Measurements from ENCODE around the gene MAP3K19.

The MAP3K19 gene, protein sequence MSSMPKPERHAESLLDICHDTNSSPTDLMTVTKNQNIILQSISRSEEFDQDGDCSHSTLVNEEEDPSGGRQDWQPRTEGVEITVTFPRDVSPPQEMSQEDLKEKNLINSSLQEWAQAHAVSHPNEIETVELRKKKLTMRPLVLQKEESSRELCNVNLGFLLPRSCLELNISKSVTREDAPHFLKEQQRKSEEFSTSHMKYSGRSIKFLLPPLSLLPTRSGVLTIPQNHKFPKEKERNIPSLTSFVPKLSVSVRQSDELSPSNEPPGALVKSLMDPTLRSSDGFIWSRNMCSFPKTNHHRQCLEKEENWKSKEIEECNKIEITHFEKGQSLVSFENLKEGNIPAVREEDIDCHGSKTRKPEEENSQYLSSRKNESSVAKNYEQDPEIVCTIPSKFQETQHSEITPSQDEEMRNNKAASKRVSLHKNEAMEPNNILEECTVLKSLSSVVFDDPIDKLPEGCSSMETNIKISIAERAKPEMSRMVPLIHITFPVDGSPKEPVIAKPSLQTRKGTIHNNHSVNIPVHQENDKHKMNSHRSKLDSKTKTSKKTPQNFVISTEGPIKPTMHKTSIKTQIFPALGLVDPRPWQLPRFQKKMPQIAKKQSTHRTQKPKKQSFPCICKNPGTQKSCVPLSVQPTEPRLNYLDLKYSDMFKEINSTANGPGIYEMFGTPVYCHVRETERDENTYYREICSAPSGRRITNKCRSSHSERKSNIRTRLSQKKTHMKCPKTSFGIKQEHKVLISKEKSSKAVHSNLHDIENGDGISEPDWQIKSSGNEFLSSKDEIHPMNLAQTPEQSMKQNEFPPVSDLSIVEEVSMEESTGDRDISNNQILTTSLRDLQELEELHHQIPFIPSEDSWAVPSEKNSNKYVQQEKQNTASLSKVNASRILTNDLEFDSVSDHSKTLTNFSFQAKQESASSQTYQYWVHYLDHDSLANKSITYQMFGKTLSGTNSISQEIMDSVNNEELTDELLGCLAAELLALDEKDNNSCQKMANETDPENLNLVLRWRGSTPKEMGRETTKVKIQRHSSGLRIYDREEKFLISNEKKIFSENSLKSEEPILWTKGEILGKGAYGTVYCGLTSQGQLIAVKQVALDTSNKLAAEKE (N-terminal part only)

DNA sequence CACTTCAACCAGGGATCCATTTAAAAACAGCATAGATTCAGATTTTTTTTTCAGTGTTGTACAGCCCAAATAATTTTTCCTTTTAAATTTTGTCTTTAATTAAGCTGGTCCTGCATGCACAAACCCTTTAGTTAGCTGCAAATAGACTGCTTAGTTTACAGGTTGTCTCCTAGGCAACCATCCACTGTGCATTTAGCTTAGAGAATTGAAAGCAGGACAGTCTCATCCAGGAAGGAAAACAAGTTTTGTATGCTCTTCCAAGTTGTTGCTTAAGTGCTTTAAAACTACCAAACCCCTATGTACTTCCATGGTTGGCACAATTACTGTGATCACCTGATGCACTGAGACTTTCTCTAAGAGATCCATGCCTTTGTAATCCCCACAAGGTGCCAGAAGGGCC lies at the start of gene MAP3K19:
TSS of gene MAP3K19 (minus strand) at position 148 of the 400 bp plus-strand sequence. CDS start 22,800 bp downstream, outside the sequence.
- peak; percentile 5 for DNase-seq (ENCODE audit: low read depth)
- no peak within 1 kb of the TSS for H3K4me3 ChIP-seq (ENCODE audit: low read depth, low read length)
- TF ChIP-seq, protein P1, sequence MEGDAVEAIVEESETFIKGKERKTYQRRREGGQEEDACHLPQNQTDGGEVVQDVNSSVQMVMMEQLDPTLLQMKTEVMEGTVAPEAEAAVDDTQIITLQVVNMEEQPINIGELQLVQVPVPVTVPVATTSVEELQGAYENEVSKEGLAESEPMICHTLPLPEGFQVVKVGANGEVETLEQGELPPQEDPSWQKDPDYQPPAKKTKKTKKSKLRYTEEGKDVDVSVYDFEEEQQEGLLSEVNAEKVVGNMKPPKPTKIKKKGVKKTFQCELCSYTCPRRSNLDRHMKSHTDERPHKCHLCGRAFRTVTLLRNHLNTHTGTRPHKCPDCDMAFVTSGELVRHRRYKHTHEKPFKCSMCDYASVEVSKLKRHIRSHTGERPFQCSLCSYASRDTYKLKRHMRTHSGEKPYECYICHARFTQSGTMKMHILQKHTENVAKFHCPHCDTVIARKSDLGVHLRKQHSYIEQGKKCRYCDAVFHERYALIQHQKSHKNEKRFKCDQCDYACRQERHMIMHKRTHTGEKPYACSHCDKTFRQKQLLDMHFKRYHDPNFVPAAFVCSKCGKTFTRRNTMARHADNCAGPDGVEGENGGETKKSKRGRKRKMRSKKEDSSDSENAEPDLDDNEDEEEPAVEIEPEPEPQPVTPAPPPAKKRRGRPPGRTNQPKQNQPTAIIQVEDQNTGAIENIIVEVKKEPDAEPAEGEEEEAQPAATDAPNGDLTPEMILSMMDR (conservative IDR thresholded peaks at IDR 0.05; ENCODE audit: low read depth, low read length), result no peak

DNA sequence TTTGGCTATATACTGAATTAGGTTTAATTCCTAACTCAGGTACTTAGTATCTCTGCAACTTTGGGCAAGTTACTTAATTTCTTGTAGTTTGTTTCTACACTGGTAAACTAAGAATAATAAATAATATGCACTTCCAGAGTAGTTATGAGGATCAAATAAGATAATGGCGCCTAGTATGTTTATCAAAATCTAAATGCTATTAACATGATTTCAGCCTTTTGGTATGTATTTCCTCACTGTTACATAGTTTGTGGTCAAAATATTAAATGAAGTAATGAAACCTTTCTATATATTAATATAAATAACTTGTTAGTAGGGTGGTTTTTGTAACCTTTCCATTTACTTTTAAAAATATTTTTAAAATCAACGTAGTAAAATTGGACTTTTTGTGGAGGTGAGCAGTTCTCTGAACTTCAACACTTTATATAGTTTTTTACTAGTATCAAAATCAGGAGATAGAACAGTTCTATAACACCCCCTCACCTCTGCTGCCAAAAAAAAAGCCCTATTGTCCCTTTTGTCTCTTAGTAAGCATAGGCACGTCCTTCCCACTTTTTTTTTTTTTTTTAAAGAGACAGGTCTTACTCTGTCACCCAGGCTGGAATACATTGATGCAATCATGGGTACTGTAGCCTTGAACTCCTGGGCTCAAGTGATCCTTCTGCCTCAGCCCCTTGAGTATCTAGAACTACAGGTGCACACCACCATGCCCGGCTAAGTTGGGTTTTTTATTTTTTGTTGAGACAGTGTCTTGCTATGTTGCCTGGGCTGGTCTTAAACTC lies 49.6 kb upstream of the MAP3K19 start:
- TF ChIP-seq, protein P1 (conservative IDR thresholded peaks at IDR 0.05; ENCODE audit: low read depth, low read length), result no peak
- DNase-seq (ENCODE audit: low read depth), result peak; percentile 54
- H3K4me3 ChIP-seq (ENCODE audit: low read depth, low read length), result no peak overlapping the region

DNA sequence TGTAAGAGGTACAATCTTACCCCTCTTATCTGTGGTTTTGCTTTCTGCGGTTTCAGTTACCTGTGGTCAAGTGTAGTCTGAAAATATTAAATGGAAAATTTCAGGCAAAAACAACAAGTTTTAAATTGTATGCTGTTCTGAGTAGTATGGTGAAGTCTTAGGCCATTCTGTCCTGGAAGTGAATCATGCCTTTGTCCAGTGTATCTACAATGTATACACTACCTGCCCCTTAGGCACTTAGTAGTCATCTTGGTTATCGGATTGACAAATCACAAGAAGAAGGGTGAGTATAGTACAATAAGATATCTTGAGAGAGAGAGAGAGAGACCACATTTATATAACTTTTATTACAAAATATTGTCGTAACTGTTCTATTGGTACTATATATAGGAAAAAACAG lies 48.3 kb upstream of the MAP3K19 start:
- TF ChIP-seq, protein P1 (conservative IDR thresholded peaks at IDR 0.05; ENCODE audit: low read depth, low read length), result no peak
- no peak overlapping the region for H3K4me3 ChIP-seq (ENCODE audit: low read depth, low read length)
- no peak for DNase-seq (ENCODE audit: low read depth)

DNA sequence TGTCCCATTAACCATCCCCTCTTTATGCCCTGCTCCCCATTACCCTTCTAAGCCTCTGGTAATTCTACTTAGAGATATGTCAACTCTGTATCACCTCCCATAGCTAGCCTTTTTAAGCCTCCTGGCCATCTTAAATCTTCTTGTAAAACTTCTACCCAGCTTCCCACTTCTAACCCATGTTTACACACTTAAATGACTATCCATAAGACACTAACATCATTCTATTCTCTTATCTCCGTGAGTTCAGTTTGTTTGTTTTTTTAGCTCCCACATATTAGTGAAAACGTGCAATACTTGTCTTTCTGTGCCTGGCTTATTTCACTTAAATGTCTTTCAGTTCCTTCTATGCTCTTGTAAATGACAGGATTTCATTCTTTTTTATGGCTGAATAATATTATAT lies 47.3 kb upstream of the MAP3K19 start:
- TF ChIP-seq, protein P1 (conservative IDR thresholded peaks at IDR 0.05; ENCODE audit: low read depth, low read length), result no peak
- H3K4me3 ChIP-seq (ENCODE audit: low read depth, low read length), result no peak overlapping the region
- DNase-seq (ENCODE audit: low read depth), result no peak

DNA sequence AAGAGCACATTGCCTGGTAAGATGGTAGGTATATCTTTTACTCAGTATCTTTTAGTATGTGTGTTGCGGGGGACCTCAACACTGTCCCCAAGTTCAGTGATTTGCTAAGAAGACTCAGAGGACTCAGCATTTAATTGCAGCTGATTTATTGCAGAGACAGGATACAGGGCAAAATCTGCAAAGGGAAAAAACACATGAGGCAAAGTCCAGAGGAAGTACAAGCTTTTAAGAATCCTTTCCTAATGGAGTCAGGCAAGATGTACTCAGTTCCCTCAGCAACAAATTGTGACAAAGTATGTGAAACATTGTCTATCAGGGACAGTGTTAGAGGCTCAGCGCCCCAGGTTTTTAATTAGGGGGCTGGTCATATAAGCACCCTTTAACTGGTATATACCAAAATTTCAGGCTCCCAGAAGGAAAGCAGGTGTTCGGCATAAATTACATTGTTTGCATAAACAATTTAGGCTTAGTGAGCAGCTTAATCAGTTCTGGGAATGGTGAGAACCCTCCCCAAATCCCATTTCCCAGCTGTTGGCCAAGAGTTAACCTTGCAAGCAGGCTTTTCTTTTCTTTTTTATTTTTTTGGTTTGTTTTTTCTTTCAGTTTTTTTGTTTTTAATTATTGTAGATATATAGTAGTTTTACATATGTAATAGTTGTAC lies 46.6 kb upstream of the MAP3K19 start:
- no peak for DNase-seq (ENCODE audit: low read depth)
- H3K4me3 ChIP-seq (ENCODE audit: low read depth, low read length), result no peak overlapping the region
- TF ChIP-seq, protein P1 (conservative IDR thresholded peaks at IDR 0.05; ENCODE audit: low read depth, low read length), result no peak

DNA sequence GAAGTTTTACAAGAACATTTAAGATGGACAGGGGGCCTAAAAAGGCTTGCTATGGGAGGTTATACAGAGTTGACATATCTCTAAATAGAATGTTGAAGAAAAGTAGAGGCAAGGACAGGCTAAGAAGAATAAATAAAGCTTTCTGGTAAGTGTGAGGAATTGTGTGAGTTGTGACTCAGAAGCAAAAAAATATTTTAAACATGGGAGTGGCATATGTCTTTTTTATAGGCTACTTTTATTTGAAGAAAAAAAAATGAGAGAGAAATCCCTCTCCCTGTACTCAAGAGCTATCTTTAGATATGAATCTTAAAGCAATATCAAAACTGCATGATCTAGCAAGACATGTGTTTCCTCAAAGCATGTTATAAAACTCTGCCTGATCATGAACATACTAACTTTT lies 45.9 kb upstream of the MAP3K19 start:
- no peak overlapping the region for H3K4me3 ChIP-seq (ENCODE audit: low read depth, low read length)
- TF ChIP-seq, protein P1 (conservative IDR thresholded peaks at IDR 0.05; ENCODE audit: low read depth, low read length), result no peak
- DNase-seq (ENCODE audit: low read depth), result peak; percentile 7
